PC-9 (cell line): Measurements from ENCODE around the gene MCHR2. TPM values are rescaled to one million over a fixed set of nuclear protein-coding genes. Genes with fewer than 3 reads are reported as not detected.

Experiments used
- BruUV-seq: library from RNA; stranded (reverse); fragments of 400-500 nt; replicated peaks from 2 replicates; lab custom pipeline; 2021; lab: Mats Ljungman, UMichigan
- CTCF ChIA-PET: fragments of 300-600 bp; sonication (Branson Sonifier 250); formaldehyde crosslinking; loops from one replicate; lab custom pipeline; 2022; ENCODE audit warnings: antibody characterized with exemption; lab: Charles Lee
- POLR2A ChIA-PET: fragments of 300-600 bp; sonication (Branson Sonifier 250); formaldehyde crosslinking; loops from one replicate; lab custom pipeline; 2022; ENCODE audit warnings: antibody characterized with exemption; ENCODE audit not compliant: unreplicated experiment; lab: Charles Lee
- DNase-seq, 2 experiments: peaks; one replicate each; pipeline versions ENCODE4 v3.0.0 to v3.0.0-alpha.2; 2015 to 2022; ENCODE audit warnings: mixed read lengths in 1 of 2
- H2AFZ ChIP-seq: fragments of 200-600 bp; sonication (generic); 2 replicates; pipeline ENCODE4 v1.8.1; 2017; ENCODE audit warnings: antibody characterized with exemption
- H3F3A ChIP-seq: fragments of 200-600 bp; sonication (generic); 2 replicates; pipeline ENCODE4 v1.8.1; 2017; ENCODE audit warnings: antibody characterized with exemption, mild to moderate bottlenecking, low read depth; ENCODE audit not compliant: insufficient read depth
- H3K27ac ChIP-seq: fragments of 200-600 bp; sonication (generic); 2 replicates; pipeline ENCODE4 v1.6.1; 2016; ENCODE audit warnings: mixed run types
- H3K27me3 ChIP-seq: fragments of 200-600 bp; sonication (generic); 2 replicates; pipeline ENCODE4 v1.6.1; 2016; ENCODE audit warnings: low read depth, mixed run types; ENCODE audit not compliant: insufficient read depth
- H3K36me3 ChIP-seq: fragments of 200-600 bp; sonication (generic); 2 replicates; pipeline ENCODE4 v1.6.1; 2016; ENCODE audit warnings: low read depth, mixed run types
- H3K4me1 ChIP-seq: fragments of 200-600 bp; sonication (generic); replicated peaks from 2 replicates; pipeline ENCODE4 v1.6.1; 2016; ENCODE audit warnings: mixed run types; ENCODE audit not compliant: insufficient read depth
- H3K4me2 ChIP-seq: fragments of 200-600 bp; sonication (generic); 2 replicates; pipeline ENCODE4 v1.6.1; 2017; ENCODE audit warnings: mixed run types
- H3K4me3 ChIP-seq: fragments of 200-600 bp; sonication (generic); 2 replicates; pipeline ENCODE4 v1.6.1; 2016; ENCODE audit warnings: mixed run types
- H3K79me2 ChIP-seq: fragments of 200-600 bp; sonication (generic); 2 replicates; pipeline ENCODE4 v1.6.1; 2017; ENCODE audit warnings: low read depth, mixed run types
- H3K9me2 ChIP-seq: fragments of 200-600 bp; sonication (generic); 2 replicates; pipeline ENCODE4 v1.8.1; 2017; ENCODE audit warnings: mild to moderate bottlenecking; ENCODE audit not compliant: insufficient read depth
- H3K9me3 ChIP-seq: fragments of 200-600 bp; sonication (generic); 2 replicates; pipeline ENCODE4 v1.8.1; 2016; ENCODE audit warnings: low read depth; ENCODE audit not compliant: insufficient read depth
- H4K20me1 ChIP-seq: fragments of 200-600 bp; sonication (generic); 2 replicates; pipeline ENCODE4 v1.8.1; 2017; ENCODE audit not compliant: insufficient read depth
- EZH2 ChIP-seq: fragments of 200-600 bp; sonication (generic); IDR thresholded peaks from 2 replicates; pipeline ENCODE4 v1.8.0; 2017; ENCODE audit warnings: antibody characterized with exemption, low read depth
- intact Hi-C: fragments of 100-400 bp; cut with micrococcal nuclease; formaldehyde crosslinking; loops from one replicate; pipeline ENCODE4 v1.10.0; 2022; ENCODE audit not compliant: unreplicated experiment
- total RNA-seq: library from RNA; stranded (reverse); gene quantifications from 2 replicates; pipeline ENCODE4 v1.2.3, GENCODE V29; 2021
- TF ChIP-seq, protein P1 (sequence below): fragments of 200-600 bp; sonication (generic); conservative IDR thresholded peaks from 2 replicates; pipeline ENCODE4 v1.6.1; 2017; ENCODE audit warnings: mixed run types, antibody characterized with exemption, mild to moderate bottlenecking, moderate library complexity

Gene MCHR2
- total RNA-seq, 1 experiment from 2014 or later, result not detected

DNA sequence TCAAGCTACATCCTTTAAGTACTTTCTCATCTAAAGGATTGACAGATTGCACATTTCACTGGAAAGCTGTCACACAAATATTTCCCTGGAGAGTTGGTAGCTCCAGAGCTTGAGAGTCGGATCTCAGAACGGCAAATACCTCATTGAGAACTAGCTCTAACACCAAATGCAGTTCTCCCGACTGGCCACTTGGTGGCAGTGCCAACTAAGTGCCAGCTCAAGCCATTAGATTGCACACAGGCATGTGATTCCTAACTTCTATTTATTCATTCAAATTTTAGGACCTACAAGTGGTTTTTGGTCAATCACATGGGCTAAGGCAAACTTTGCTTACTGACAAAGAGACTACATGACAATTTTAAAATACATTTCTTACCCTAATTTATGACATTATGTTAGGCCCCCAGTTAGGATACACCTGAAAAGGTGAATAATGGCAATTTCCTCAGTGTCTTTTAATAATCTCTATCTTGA, 7.9 kb upstream of the MCHR2 start:
- H3K4me3 ChIP-seq, result no peak overlapping the region
- BruUV-seq, result no TSS peak
- H3F3A ChIP-seq, result no peaks in the 10 kb centered on the region
- no peaks in the 10 kb centered on the region for H3K4me1 ChIP-seq
- H3K27ac ChIP-seq, result no peak overlapping the region
- H3K9me3 ChIP-seq, result no peaks in the 10 kb centered on the region
- DNase-seq, result peak; percentile 40 to 43
- TF ChIP-seq, protein P1, sequence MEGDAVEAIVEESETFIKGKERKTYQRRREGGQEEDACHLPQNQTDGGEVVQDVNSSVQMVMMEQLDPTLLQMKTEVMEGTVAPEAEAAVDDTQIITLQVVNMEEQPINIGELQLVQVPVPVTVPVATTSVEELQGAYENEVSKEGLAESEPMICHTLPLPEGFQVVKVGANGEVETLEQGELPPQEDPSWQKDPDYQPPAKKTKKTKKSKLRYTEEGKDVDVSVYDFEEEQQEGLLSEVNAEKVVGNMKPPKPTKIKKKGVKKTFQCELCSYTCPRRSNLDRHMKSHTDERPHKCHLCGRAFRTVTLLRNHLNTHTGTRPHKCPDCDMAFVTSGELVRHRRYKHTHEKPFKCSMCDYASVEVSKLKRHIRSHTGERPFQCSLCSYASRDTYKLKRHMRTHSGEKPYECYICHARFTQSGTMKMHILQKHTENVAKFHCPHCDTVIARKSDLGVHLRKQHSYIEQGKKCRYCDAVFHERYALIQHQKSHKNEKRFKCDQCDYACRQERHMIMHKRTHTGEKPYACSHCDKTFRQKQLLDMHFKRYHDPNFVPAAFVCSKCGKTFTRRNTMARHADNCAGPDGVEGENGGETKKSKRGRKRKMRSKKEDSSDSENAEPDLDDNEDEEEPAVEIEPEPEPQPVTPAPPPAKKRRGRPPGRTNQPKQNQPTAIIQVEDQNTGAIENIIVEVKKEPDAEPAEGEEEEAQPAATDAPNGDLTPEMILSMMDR, result peak; percentile 97
- TF ChIP-seq EZH2, result no peak
- no peak overlapping the region for H3K4me2 ChIP-seq
- no peaks in the 10 kb centered on the region for H3K36me3 ChIP-seq
- no peaks in the 10 kb centered on the region for H3K79me2 ChIP-seq
- intact Hi-C loops, result loop anchor here (1.0 to 5.0 kb wide), 5 partner anchors 97 to 715 kb away; no protein-coding TSS in a partner anchor
- H4K20me1 ChIP-seq, result no peaks in the 10 kb centered on the region
- POLR2A ChIA-PET, result no interaction called here
- no peak overlapping the region for H2AFZ ChIP-seq
- CTCF ChIA-PET, result interaction anchor here (0.9 to 1.5 kb wide), 4 partner anchors 94 to 718 kb away, joined by 3 to 7 read pairs (median 4); no protein-coding TSS in a partner anchor
- no peaks in the 10 kb centered on the region for H3K27me3 ChIP-seq
- H3K9me2 ChIP-seq, result no peaks in the 10 kb centered on the region

DNA sequence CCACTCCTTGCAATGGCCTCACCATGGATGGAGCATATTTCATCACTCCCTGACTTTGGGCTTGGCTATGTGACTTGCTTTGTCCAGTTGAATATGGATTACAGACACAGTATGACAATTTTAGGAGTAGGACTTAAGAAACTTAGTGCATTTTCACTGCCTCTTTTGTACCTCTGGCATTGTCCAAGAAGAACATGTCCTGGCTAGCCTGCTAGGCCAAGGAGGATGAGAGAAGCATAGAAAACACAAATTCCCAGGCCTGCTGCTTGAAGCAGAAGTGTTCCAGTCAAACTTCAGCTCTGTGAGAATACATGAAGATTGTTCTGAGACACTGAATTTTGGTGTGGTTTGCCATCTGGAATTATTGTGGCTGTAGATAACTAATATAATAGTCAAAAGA, 3.1 kb upstream of the MCHR2 start:
- Histone ChIP-seq H3K79me2 (no peaks in the 10 kb centered on the region), H3F3A (no peaks in the 10 kb centered on the region), H4K20me1 (no peaks in the 10 kb centered on the region), H3K9me2 (no peaks in the 10 kb centered on the region), H3K27me3 (no peaks in the 10 kb centered on the region), H3K4me1 (no peaks in the 10 kb centered on the region), H3K4me3 (no peak overlapping the region), H3K4me2 (no peak overlapping the region), H2AFZ (no peak overlapping the region), H3K27ac (no peak overlapping the region), H3K9me3 (no peaks in the 10 kb centered on the region), H3K36me3 (no peaks in the 10 kb centered on the region)
- ChIA-PET POLR2A (no interaction called here), CTCF (no interaction called here)
- intact Hi-C loops, result no loop called here
- DNase-seq, result no peak
- TF ChIP-seq EZH2, result no peak
- no TSS peak for BruUV-seq

DNA sequence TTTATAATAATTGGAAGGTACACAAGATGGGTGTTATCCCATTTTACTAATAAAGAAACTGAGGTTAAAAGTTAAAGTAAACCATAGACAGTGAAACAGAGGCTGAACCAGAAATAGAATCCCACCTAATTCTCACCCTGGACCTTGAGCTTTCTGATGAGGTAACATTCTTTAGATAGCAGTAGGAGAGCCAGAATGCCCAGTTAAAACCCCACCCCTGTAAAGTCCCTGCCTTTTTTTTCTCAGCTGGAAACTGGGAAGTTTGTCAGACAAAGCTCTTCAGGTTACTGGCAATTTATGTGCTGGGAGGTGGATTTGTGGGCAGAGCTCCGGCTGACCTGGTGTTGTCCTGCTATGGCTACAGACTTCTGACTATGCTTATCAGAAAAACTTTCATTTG, 1.9 kb upstream of the MCHR2 start:
- CTCF ChIA-PET, result no interaction called here
- H3F3A ChIP-seq, result no peaks in the 10 kb centered on the region
- BruUV-seq, result no TSS peak
- H4K20me1 ChIP-seq, result no peaks in the 10 kb centered on the region
- no peak overlapping the region for H3K27ac ChIP-seq
- POLR2A ChIA-PET, result no interaction called here
- TF ChIP-seq, protein P1, result no peak
- TF ChIP-seq EZH2, result no peak
- H3K27me3 ChIP-seq, result no peaks in the 10 kb centered on the region
- no peak for DNase-seq
- intact Hi-C loops, result no loop called here
- no peak overlapping the region for H2AFZ ChIP-seq
- no peak overlapping the region for H3K4me2 ChIP-seq
- H3K79me2 ChIP-seq, result no peaks in the 10 kb centered on the region
- no peak overlapping the region for H3K4me3 ChIP-seq
- no peaks in the 10 kb centered on the region for H3K36me3 ChIP-seq
- no peaks in the 10 kb centered on the region for H3K9me2 ChIP-seq
- H3K4me1 ChIP-seq, result no peaks in the 10 kb centered on the region
- no peaks in the 10 kb centered on the region for H3K9me3 ChIP-seq

DNA sequence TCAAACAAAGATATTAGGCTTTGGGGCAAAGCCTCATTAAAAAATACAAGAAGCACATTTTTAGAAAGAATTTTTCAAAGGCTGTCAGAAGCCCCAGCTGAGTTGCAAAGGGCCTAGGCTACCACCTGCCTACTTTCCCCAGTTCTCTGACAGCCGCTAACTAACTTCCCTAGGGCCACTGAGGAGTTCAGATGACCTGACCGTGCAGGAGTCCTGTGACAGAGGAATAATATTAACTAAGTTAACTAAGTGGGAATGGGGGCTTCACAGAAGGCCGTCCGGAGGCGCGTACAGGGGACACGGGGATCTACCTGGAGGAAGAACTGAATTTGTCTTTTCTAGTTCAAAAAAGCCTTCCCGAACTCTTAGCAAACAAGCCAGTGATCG, 884 bp downstream of the MCHR2 start:
- H3K4me2 ChIP-seq, result no peak overlapping the region
- BruUV-seq, result no TSS peak
- H3K9me2 ChIP-seq, result no peaks in the 10 kb centered on the region; the same call in 1 of the 2 replicates
- H3F3A ChIP-seq, result no peaks in the 10 kb centered on the region
- no peaks in the 10 kb centered on the region for H3K36me3 ChIP-seq
- H3K27ac ChIP-seq, result no peak overlapping the region
- TF ChIP-seq EZH2, result no peak
- TF ChIP-seq, protein P1, result no peak
- intact Hi-C loops, result no loop called here
- ChIA-PET POLR2A (no interaction called here), CTCF (no interaction called here)
- DNase-seq, result no peak
- H3K79me2 ChIP-seq, result no peaks in the 10 kb centered on the region
- H2AFZ ChIP-seq, result no peak overlapping the region
- no peaks in the 10 kb centered on the region for H3K9me3 ChIP-seq
- H3K4me3 ChIP-seq, result no peak overlapping the region
- H4K20me1 ChIP-seq, result no peaks in the 10 kb centered on the region
- no peaks in the 10 kb centered on the region for H3K27me3 ChIP-seq
- no peaks in the 10 kb centered on the region for H3K4me1 ChIP-seq
